ENCODE results near the gene PAIP2B. TPM values are rescaled to one million over a fixed set of nuclear protein-coding genes. Genes with fewer than 3 reads are reported as not detected.

Gene PAIP2B
- polyA plus RNA-seq, 3 donors, result 0.08 to 0.20 (median 0.17) TPM

DNA sequence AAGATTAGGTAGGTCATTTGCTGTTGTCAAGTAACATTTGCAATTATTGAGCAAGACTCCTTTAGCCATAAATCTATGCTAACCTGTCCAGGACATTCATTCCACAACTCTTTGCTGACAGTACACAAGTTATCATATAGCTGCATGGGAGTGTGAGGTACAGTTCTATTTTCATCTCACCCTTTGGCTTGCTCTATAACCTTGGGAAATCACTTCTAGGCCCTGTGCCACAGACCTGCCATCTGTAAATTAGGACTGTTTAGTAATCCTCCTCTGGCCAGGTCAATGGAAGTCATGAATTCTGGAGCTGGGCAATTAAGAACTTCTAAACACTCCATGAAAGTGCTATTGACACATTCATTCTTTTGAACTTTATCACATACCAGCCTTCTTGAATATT lies 34.6 kb upstream of the PAIP2B start:
- Histone ChIP-seq H3K9ac (ENCODE audit: insufficient read depth, low read length, poor library complexity, severe bottlenecking) (no peak overlapping the region), H3K27ac (ENCODE audit: low read depth in 1 of 2, low read length in 2 of 2) (no peak overlapping the region), H3K9me3 (replicated peaks in 1 of 2; ENCODE audit: control insufficient read depth in 1 of 2, insufficient read depth in 1 of 2, low read length in 2 of 2) (no peaks in the 10 kb centered on the region), H3K4me1 (ENCODE audit: control insufficient read depth in 1 of 2, insufficient read depth in 2 of 2, low read length in 2 of 2) (no peaks in the 10 kb centered on the region), H3K79me2 (ENCODE audit: insufficient read depth, low read length) (no peaks in the 10 kb centered on the region), H4K20me1 (ENCODE audit: insufficient read depth, low read length) (no peaks in the 10 kb centered on the region), H3K4me3 (replicated peaks in 1 of 3; ENCODE audit: low read depth in 2 of 3, low read length in 3 of 3) (no peak overlapping the region), H3K27me3 (ENCODE audit: control insufficient read depth in 2 of 2, insufficient read depth in 2 of 2, low read length in 2 of 2) (peaks cover 4 to 8% of the 10 kb centered on the region in 2 donors), H3K4me2 (replicated peaks; ENCODE audit: extremely low read depth, low read length, poor library complexity, severe bottlenecking) (no peak overlapping the region), H3K36me3 (replicated peaks in 1 of 2; ENCODE audit: control insufficient read depth in 1 of 2, insufficient read depth in 2 of 2, low read length in 2 of 2) (no peaks in the 10 kb centered on the region), H2AFZ (ENCODE audit: insufficient read depth, low read depth, low read length, poor library complexity, severe bottlenecking) (no peak overlapping the region)
- peaks cover 0 to 2% (median 1%) of the 10 kb centered on the region in 7 donors for H3K9me3 Mint-ChIP-seq
- intact Hi-C loops (cut with micrococcal nuclease), result no loop called here
- no peaks in the 10 kb centered on the region for H3K36me3 Mint-ChIP-seq
- DNase-seq, result no peak
- no peaks in the 10 kb centered on the region for H3K4me1 Mint-ChIP-seq
- H3K27me3 Mint-ChIP-seq (ENCODE audit: low read depth in 3 of 3), result peaks cover 9 to 24% (median 16%) of the 10 kb centered on the region in 3 donors
- TF ChIP-seq, protein P1, sequence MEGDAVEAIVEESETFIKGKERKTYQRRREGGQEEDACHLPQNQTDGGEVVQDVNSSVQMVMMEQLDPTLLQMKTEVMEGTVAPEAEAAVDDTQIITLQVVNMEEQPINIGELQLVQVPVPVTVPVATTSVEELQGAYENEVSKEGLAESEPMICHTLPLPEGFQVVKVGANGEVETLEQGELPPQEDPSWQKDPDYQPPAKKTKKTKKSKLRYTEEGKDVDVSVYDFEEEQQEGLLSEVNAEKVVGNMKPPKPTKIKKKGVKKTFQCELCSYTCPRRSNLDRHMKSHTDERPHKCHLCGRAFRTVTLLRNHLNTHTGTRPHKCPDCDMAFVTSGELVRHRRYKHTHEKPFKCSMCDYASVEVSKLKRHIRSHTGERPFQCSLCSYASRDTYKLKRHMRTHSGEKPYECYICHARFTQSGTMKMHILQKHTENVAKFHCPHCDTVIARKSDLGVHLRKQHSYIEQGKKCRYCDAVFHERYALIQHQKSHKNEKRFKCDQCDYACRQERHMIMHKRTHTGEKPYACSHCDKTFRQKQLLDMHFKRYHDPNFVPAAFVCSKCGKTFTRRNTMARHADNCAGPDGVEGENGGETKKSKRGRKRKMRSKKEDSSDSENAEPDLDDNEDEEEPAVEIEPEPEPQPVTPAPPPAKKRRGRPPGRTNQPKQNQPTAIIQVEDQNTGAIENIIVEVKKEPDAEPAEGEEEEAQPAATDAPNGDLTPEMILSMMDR (IDR thresholded peaks at IDR 0.05), result no peak
- H3K4me3 Mint-ChIP-seq, result no peak overlapping the region
- H3K27ac Mint-ChIP-seq, result no peak overlapping the region

DNA sequence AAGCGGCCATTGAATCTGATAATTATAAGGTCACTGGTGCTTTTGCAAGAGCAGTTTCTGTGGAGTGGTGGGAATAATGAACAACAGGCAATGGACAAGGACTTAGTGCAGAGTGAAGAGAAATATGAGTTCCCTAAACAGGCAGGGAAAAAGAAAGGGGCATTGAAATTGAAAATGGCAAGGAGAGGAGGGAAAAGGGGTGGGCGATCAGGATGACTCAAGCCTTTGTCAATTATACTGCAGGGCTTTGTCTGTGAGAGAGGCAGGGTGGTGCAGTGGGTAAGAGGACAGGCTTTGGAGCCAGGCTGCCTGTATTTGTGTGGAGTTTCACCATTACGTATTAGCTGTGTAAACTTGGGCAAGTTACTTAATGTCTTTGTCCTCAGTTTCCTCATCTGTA lies 29.5 kb upstream of the PAIP2B start:
- H3K79me2 ChIP-seq (ENCODE audit: insufficient read depth, low read length), result no peaks in the 10 kb centered on the region
- H2AFZ ChIP-seq (ENCODE audit: insufficient read depth, low read depth, low read length, poor library complexity, severe bottlenecking), result no peak overlapping the region
- intact Hi-C loops (cut with micrococcal nuclease), result no loop called here
- TF ChIP-seq, protein P1 (IDR thresholded peaks at IDR 0.05), result no peak
- no peak overlapping the region for H3K9ac ChIP-seq (ENCODE audit: insufficient read depth, low read length, poor library complexity, severe bottlenecking)
- no peak for DNase-seq
- H4K20me1 ChIP-seq (ENCODE audit: insufficient read depth, low read length), result no peaks in the 10 kb centered on the region
- Mint-ChIP-seq H3K36me3 (no peaks in the 10 kb centered on the region), H3K27me3 (ENCODE audit: low read depth in 3 of 3) (peaks cover 6 to 18% (median 14%) of the 10 kb centered on the region in 3 donors), H3K9me3 (peaks cover 0 to 3% (median under 1%) of the 10 kb centered on the region in 7 donors), H3K27ac (no peak overlapping the region), H3K4me1 (no peaks in the 10 kb centered on the region), H3K4me3 (no peak overlapping the region)
- no peak overlapping the region for H3K4me2 ChIP-seq (replicated peaks; ENCODE audit: extremely low read depth, low read length, poor library complexity, severe bottlenecking)
- H3K4me3 ChIP-seq (replicated peaks in 1 of 3; ENCODE audit: low read depth in 2 of 3, low read length in 3 of 3), result no peak overlapping the region
- no peak overlapping the region for H3K27ac ChIP-seq (ENCODE audit: low read depth in 1 of 2, low read length in 2 of 2)
- H3K4me1 ChIP-seq (ENCODE audit: control insufficient read depth in 1 of 2, insufficient read depth in 2 of 2, low read length in 2 of 2), result no peaks in the 10 kb centered on the region
- H3K36me3 ChIP-seq (replicated peaks in 1 of 2; ENCODE audit: control insufficient read depth in 1 of 2, insufficient read depth in 2 of 2, low read length in 2 of 2), result no peaks in the 10 kb centered on the region
- WGBS (ENCODE audit: insufficient coverage), result 94% methylated on average over 2 of the region's 3 CpGs
- no peaks in the 10 kb centered on the region for H3K9me3 ChIP-seq (replicated peaks in 1 of 2; ENCODE audit: control insufficient read depth in 1 of 2, insufficient read depth in 1 of 2, low read length in 2 of 2)
- H3K27me3 ChIP-seq (ENCODE audit: control insufficient read depth in 2 of 2, insufficient read depth in 2 of 2, low read length in 2 of 2), result peaks cover 5 to 7% of the 10 kb centered on the region in 2 donors

Measured in CD14-positive monocyte (primary cell).